Measurements from ENCODE around the gene TBXAS1. TPM values are rescaled to one million over a fixed set of nuclear protein-coding genes. Genes with fewer than 3 reads are reported as not detected.

TBXAS1 gene
- total RNA-seq, 2 experiments from 2014 or later, result 0.86 TPM; not detected in 1

DNA sequence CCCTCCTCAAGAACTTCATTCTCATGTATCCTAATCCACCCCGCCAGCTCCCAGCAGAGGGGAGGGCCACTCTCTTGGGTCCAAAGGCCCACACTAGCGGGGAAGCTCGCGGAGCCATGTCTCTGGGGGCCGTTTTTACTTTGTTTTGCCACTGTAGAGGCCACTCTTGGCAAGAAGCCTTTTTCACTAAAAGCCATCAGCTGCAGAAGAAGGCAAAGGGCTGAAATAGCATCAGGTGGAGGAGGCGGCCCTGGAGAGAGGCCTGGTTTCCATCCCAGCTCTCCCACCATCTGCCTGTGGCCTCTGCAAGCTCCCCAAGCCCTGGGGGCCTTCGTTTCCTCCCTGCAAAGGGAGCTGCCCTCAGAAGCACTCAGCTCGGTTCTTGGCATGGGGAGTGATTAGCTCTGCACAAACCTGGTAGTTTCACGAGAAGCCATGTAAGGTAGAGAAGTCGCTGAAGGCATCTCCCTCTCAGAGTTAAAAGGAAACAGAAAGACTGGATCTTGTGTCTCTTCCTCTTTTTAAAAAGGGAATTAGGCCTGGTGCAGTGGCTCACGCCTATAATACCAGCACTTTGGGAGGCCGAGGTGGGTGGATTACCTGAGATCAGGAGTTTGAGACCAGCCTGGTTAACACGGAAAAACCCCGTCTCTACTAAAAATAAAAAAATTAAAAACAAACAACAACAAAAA lies 163.4 kb downstream of the TBXAS1 start:
- H2AFZ ChIP-seq (ENCODE audit: low read length), result no peak overlapping the region
- CTCF ChIA-PET (ENCODE audit: unreplicated experiment), result interaction anchor here (1.0 kb wide), 1 partner anchor 76 kb away, joined by 3 read pairs; no protein-coding TSS in a partner anchor
- H4K20me1 ChIP-seq (ENCODE audit: insufficient read depth, low read length), result no peaks in the 10 kb centered on the region
- intact Hi-C loops (cut with micrococcal nuclease; ENCODE audit: unreplicated experiment), result no loop called here
- H3K4me3 ChIP-seq (ENCODE audit: low read depth, low read length, poor library complexity, severe bottlenecking), result no peak overlapping the region
- H3K27ac ChIP-seq (ENCODE audit: low read depth, low read length, poor library complexity, severe bottlenecking), result no peak overlapping the region
- TF ChIP-seq EZH2phosphoT487 (IDR thresholded peaks at IDR 0.05; ENCODE audit: borderline replicate concordance, low read depth, low read length), result no peak
- TF ChIP-seq, protein P1, sequence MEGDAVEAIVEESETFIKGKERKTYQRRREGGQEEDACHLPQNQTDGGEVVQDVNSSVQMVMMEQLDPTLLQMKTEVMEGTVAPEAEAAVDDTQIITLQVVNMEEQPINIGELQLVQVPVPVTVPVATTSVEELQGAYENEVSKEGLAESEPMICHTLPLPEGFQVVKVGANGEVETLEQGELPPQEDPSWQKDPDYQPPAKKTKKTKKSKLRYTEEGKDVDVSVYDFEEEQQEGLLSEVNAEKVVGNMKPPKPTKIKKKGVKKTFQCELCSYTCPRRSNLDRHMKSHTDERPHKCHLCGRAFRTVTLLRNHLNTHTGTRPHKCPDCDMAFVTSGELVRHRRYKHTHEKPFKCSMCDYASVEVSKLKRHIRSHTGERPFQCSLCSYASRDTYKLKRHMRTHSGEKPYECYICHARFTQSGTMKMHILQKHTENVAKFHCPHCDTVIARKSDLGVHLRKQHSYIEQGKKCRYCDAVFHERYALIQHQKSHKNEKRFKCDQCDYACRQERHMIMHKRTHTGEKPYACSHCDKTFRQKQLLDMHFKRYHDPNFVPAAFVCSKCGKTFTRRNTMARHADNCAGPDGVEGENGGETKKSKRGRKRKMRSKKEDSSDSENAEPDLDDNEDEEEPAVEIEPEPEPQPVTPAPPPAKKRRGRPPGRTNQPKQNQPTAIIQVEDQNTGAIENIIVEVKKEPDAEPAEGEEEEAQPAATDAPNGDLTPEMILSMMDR (conservative IDR thresholded peaks at IDR 0.05; ENCODE audit: low read length), result no peak
- no peaks in the 10 kb centered on the region for H3K9me3 ChIP-seq (ENCODE audit: low read length)
- no peak overlapping the region for H3K4me2 ChIP-seq (ENCODE audit: low read length)
- no peaks in the 10 kb centered on the region for H3K9me2 ChIP-seq (ENCODE audit: insufficient read depth, low read length)
- POLR2A ChIA-PET, result interaction anchor here (0.5 to 0.6 kb wide), 3 partner anchors 81 to 678 kb away, joined by 3 read pairs; no protein-coding TSS in a partner anchor
- peaks cover 18% of the 10 kb centered on the region for H3K4me1 ChIP-seq (ENCODE audit: insufficient read depth, low read length, poor library complexity, severe bottlenecking)
- no peaks in the 10 kb centered on the region for H3K36me3 ChIP-seq (ENCODE audit: insufficient read depth, low read length)
- no peaks in the 10 kb centered on the region for H3K79me2 ChIP-seq (ENCODE audit: insufficient read depth, low read depth, low read length)
- DNase-seq (ENCODE audit: low spot score), result no peak
- BruUV-seq (replicated peaks), result no TSS peak

GRCh38 chr7:139993169-139993568 lies 164.1 kb downstream of the TBXAS1 start:
- POLR2A ChIA-PET, result interaction anchor here (0.5 kb wide), 1 partner anchor 677 kb away, joined by 3 read pairs; no protein-coding TSS in a partner anchor
- H3K9me3 ChIP-seq (ENCODE audit: low read length), result no peaks in the 10 kb centered on the region
- DNase-seq (ENCODE audit: low spot score), result no peak

More at GRCh38 chr7:139993169-139993568, 164.1 kb downstream of the TBXAS1 start:
- intact Hi-C loops (cut with micrococcal nuclease; ENCODE audit: unreplicated experiment), result no loop called here
- Histone ChIP-seq H3K4me2 (ENCODE audit: low read length) (no peak overlapping the region), H3K36me3 (ENCODE audit: insufficient read depth, low read length) (no peaks in the 10 kb centered on the region), H3K4me1 (ENCODE audit: insufficient read depth, low read length, poor library complexity, severe bottlenecking) (peaks cover 18% of the 10 kb centered on the region), H3K4me3 (ENCODE audit: low read depth, low read length, poor library complexity, severe bottlenecking) (no peak overlapping the region), H3K79me2 (ENCODE audit: insufficient read depth, low read depth, low read length) (no peaks in the 10 kb centered on the region), H3K27ac (ENCODE audit: low read depth, low read length, poor library complexity, severe bottlenecking) (no peak overlapping the region), H3K9me2 (ENCODE audit: insufficient read depth, low read length) (no peaks in the 10 kb centered on the region), H2AFZ (ENCODE audit: low read length) (no peak overlapping the region), H4K20me1 (ENCODE audit: insufficient read depth, low read length) (no peaks in the 10 kb centered on the region)
- BruUV-seq (replicated peaks), result no TSS peak
- no peak for TF ChIP-seq EZH2phosphoT487 (IDR thresholded peaks at IDR 0.05; ENCODE audit: borderline replicate concordance, low read depth, low read length)
- TF ChIP-seq, protein P1 (conservative IDR thresholded peaks at IDR 0.05; ENCODE audit: low read length), result no peak
- CTCF ChIA-PET (ENCODE audit: unreplicated experiment), result interaction anchor here (1.0 kb wide), 1 partner anchor 77 kb away, joined by 3 read pairs; no protein-coding TSS in a partner anchor
